Erythroblast (primary cell): ENCODE results near the gene NOPCHAP1.

Source experiments
- GATA1 ChIP-seq: IDR thresholded peaks from 2 replicates; pipeline ENCODE4 v1.6.1; 2011; ENCODE audit warnings: low read depth, mild to moderate bottlenecking, control low read depth, low read length, moderate library complexity
- POLR2A ChIP-seq: IDR thresholded peaks from 2 replicates; pipeline ENCODE4 v1.6.1; 2011; ENCODE audit warnings: mild to moderate bottlenecking, low read length

DNA sequence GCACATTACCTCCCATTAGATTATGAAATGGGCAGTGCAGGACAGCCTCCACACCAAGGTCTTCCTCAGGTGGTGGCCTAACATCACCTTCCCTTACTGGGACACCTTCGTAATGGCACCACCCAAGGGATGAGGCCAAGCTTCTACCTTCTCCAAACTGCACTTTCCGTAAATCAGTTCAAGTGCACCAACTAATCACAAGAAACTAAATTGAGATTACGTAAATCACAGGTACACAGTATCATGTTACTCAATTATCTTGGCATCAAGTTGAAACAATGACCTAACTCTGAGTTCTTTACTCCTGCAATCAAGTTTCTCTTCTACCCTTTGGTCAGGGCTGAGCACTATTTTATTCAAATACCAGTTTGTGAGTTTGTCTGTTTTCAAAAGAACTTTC is 41.9 kb upstream of the NOPCHAP1 start:
- TF ChIP-seq POLR2A (no peak), GATA1 (no peak)
